ENCODE results near the gene CIAO2B.

DNA sequence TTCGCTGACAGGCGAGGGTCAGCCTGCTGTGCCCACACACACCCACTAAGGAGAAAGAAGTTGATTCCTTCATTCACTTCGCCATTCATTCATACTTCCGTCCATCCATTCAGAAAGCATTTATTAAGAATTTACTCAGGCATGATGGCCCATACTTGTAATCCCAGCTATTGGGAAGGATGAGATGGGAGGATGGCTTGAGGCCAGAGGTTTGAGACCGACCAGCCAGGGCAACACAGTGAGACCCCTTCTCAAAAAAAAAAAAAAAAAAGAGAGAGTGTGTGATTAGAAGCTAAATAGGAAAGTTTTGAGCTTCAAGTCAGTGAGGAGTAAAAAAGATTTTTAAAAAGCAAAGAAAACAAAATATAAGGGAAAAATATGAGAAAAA is 9.8 kb upstream of the CIAO2B start:
- TF ChIP-seq POLR2A (IDR thresholded peaks at IDR 0.05): no peak
- TF ChIP-seq, protein P1, sequence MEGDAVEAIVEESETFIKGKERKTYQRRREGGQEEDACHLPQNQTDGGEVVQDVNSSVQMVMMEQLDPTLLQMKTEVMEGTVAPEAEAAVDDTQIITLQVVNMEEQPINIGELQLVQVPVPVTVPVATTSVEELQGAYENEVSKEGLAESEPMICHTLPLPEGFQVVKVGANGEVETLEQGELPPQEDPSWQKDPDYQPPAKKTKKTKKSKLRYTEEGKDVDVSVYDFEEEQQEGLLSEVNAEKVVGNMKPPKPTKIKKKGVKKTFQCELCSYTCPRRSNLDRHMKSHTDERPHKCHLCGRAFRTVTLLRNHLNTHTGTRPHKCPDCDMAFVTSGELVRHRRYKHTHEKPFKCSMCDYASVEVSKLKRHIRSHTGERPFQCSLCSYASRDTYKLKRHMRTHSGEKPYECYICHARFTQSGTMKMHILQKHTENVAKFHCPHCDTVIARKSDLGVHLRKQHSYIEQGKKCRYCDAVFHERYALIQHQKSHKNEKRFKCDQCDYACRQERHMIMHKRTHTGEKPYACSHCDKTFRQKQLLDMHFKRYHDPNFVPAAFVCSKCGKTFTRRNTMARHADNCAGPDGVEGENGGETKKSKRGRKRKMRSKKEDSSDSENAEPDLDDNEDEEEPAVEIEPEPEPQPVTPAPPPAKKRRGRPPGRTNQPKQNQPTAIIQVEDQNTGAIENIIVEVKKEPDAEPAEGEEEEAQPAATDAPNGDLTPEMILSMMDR (IDR thresholded peaks at IDR 0.05): no peak

Data from ovary (tissue), 3 donors.